SK-N-SH (cell line): ENCODE results near the gene DHX16. TPM values are rescaled to one million over a fixed set of nuclear protein-coding genes. Genes with fewer than 3 reads are reported as not detected.

ENCODE experiments used
- CTCF ChIA-PET: fragments of 300-600, 350-600 bp; formaldehyde crosslinking; extraction: SDS; loops from one replicate; lab custom pipeline; 2021; lab: Yijun Ruan, JAX
- POLR2A ChIA-PET: fragments of 350-600 bp; sonication (Branson Sonifier 250); formaldehyde crosslinking; extraction: SDS; loops from one replicate; lab custom pipeline; 2020; ENCODE audit warnings: antibody characterized with exemption, inconsistent platforms; lab: Yijun Ruan, JAX
- DNase-seq: peaks from one replicate; pipeline ENCODE4 v3.0.0; 2012
- H2AFZ ChIP-seq: fragments of 200-600 bp; sonication (generic); 2 replicates; pipeline ENCODE4 v1.8.1; 2016; ENCODE audit warnings: antibody characterized with exemption, mild to moderate bottlenecking, low read depth
- H3F3A ChIP-seq: fragments of 200-600 bp; sonication (generic); replicated peaks from 2 replicates; pipeline ENCODE3; 2016; ENCODE audit warnings: antibody characterized with exemption, mild to moderate bottlenecking; ENCODE audit not compliant: insufficient read depth
- H3K27ac ChIP-seq, 2 experiments: fragments of 200-500 bp in 1 of 2; fragments of 200-600 bp in 1 of 2; sonication (Bioruptor generic) in 1 of 2; sonication (generic), shearing (Covaris generic) in 1 of 2; 2 replicates each; pipeline versions ENCODE4 v1.5.1 to v1.6.1; 2014 to 2016; ENCODE audit warnings: low read depth in 2 of 2, inconsistent platforms in 1 of 2, low read length in 1 of 2, mild to moderate bottlenecking in 1 of 2, mixed read lengths in 1 of 2
- H3K27me3 ChIP-seq: fragments of 200-600 bp; sonication (generic), shearing (Covaris generic); 2 replicates; pipeline ENCODE4 v1.6.1; 2016; ENCODE audit warnings: mixed run types; ENCODE audit not compliant: insufficient read depth
- H3K36me3 ChIP-seq, 2 experiments: fragments of 200-500 bp in 1 of 2; fragments of 200-600 bp in 1 of 2; sonication (Bioruptor generic) in 1 of 2; sonication (generic) in 1 of 2; replicated peaks in 1 of 2; 2 replicates each; pipeline versions ENCODE3 to v1.5.1; 2014 to 2016; ENCODE audit warnings: low read length in 1 of 2, mild to moderate bottlenecking in 1 of 2; ENCODE audit not compliant: insufficient read depth in 2 of 2, control insufficient read depth in 1 of 2
- H3K4me1 ChIP-seq, 2 experiments: fragments of 200-500 bp in 1 of 2; fragments of 200-600 bp in 1 of 2; sonication (Bioruptor generic) in 1 of 2; sonication (generic), shearing (Covaris generic) in 1 of 2; 2 replicates each; pipeline versions ENCODE4 v1.5.1 to v1.6.1; 2014 to 2016; ENCODE audit warnings: low read depth in 1 of 2, low read length in 1 of 2, mixed run types in 1 of 2; ENCODE audit not compliant: insufficient read depth in 2 of 2, control insufficient read depth in 1 of 2
- H3K4me2 ChIP-seq: fragments of 200-600 bp; sonication (generic), shearing (Covaris generic); 2 replicates; pipeline ENCODE4 v1.6.1; 2017; ENCODE audit warnings: mixed run types
- H3K4me3 ChIP-seq, 2 experiments: fragments of 200-500 bp in 1 of 2; fragments of 200-600 bp in 1 of 2; sonication (Bioruptor generic) in 1 of 2; sonication (generic), shearing (Covaris generic) in 1 of 2; 2 replicates each; pipeline versions ENCODE4 v1.5.1 to v1.8.1; 2014 to 2016; ENCODE audit warnings: low read depth in 2 of 2, inconsistent platforms in 1 of 2, low read length in 1 of 2, mild to moderate bottlenecking in 1 of 2, mixed read lengths in 1 of 2, moderate library complexity in 1 of 2
- H3K79me2 ChIP-seq: fragments of 200-600 bp; sonication (generic); 2 replicates; pipeline ENCODE4 v1.8.1; 2017; ENCODE audit warnings: mild to moderate bottlenecking; ENCODE audit not compliant: insufficient read depth
- H3K9ac ChIP-seq: fragments of 200-600 bp; sonication (generic); 2 replicates; pipeline ENCODE4 v1.6.1; 2017; ENCODE audit warnings: mixed run types
- H3K9me2 ChIP-seq: fragments of 200-600 bp; sonication (generic); 2 replicates; pipeline ENCODE4 v1.6.1; 2017; ENCODE audit warnings: mixed run types
- H3K9me3 ChIP-seq: fragments of 200-600 bp; sonication (generic); 2 replicates; pipeline ENCODE4 v1.6.1; 2017; ENCODE audit warnings: mixed run types, mild to moderate bottlenecking, moderate library complexity
- H4K20me1 ChIP-seq: fragments of 200-600 bp; sonication (generic); 2 replicates; pipeline ENCODE4 v1.6.1; 2017; ENCODE audit warnings: mild to moderate bottlenecking, mixed run types; ENCODE audit not compliant: insufficient read depth
- CHD2 ChIP-seq: fragments of 150-350 bp; IDR thresholded peaks from 2 replicates; pipeline ENCODE4 v1.6.1; 2018; ENCODE audit warnings: low read length; ENCODE audit not compliant: partially characterized antibody
- CTCF ChIP-seq: fragments of 200-600 bp; sonication (generic); IDR thresholded peaks from 2 replicates; pipeline ENCODE4 v1.6.1; 2017; ENCODE audit warnings: antibody characterized with exemption, mild to moderate bottlenecking, moderate library complexity
- ELF1 ChIP-seq: IDR thresholded peaks from 2 replicates; pipeline ENCODE4 v1.4.0; 2012
- EP300 ChIP-seq, 2 experiments: IDR thresholded peaks; 2 replicates each; pipeline versions ENCODE4 v1.4.0 to v1.6.1; 2012; ENCODE audit warnings: borderline replicate concordance in 1 of 2, low read depth in 1 of 2, low read length in 1 of 2
- FOSL2 ChIP-seq: IDR thresholded peaks from 2 replicates; pipeline ENCODE4 v1.4.0; 2012; ENCODE audit warnings: low read depth, mild to moderate bottlenecking, moderate library complexity, borderline replicate concordance
- FOXJ3 ChIP-seq: sonication (generic); formaldehyde crosslinking; IDR thresholded peaks from 2 replicates; pipeline ENCODE4 v1.5.1; 2020; ENCODE audit warnings: mild to moderate bottlenecking, missing genetic modification reagents
- FOXM1 ChIP-seq: IDR thresholded peaks from 2 replicates; pipeline ENCODE4 v1.4.0; 2012; ENCODE audit warnings: low read depth, mild to moderate bottlenecking
- GABPA ChIP-seq: IDR thresholded peaks from 2 replicates; pipeline ENCODE4 v1.4.0; 2012; ENCODE audit warnings: low read depth, mild to moderate bottlenecking
- GATA2 ChIP-seq: sonication (generic); formaldehyde crosslinking; IDR thresholded peaks from 2 replicates; pipeline ENCODE4 v1.5.0; 2020; ENCODE audit warnings: mild to moderate bottlenecking, missing genetic modification reagents
- MEF2A ChIP-seq: IDR thresholded peaks from 2 replicates; pipeline ENCODE4 v1.4.0; 2012; ENCODE audit warnings: low read depth, borderline replicate concordance
- NFIC ChIP-seq: IDR thresholded peaks from 2 replicates; pipeline ENCODE4 v1.4.0; 2012; ENCODE audit warnings: borderline replicate concordance
- NRF1 ChIP-seq: IDR thresholded peaks from 2 replicates; pipeline ENCODE4 v1.6.1; 2012; ENCODE audit warnings: low read depth, mild to moderate bottlenecking, low read length
- PBX3 ChIP-seq: IDR thresholded peaks from 2 replicates; pipeline ENCODE4; 2012
- RXRA ChIP-seq: IDR thresholded peaks from 2 replicates; pipeline ENCODE4 v1.4.0; 2012; ENCODE audit warnings: low read depth, mild to moderate bottlenecking, borderline replicate concordance
- SMC3 ChIP-seq: IDR thresholded peaks from 2 replicates; pipeline ENCODE4 v1.6.1; 2012; ENCODE audit warnings: low read depth, low read length, improper control_type of control experiment
- TAF1 ChIP-seq: IDR thresholded peaks from 2 replicates; pipeline ENCODE4 v1.6.1; 2012; ENCODE audit warnings: low read depth, mild to moderate bottlenecking, low read length, moderate library complexity, borderline replicate concordance
- TCF12 ChIP-seq: IDR thresholded peaks from 2 replicates; pipeline ENCODE4 v1.4.0; 2012
- WGBS: methylation state at CpG from one replicate; pipeline ENCODE4 v1.1.6; 2017; ENCODE audit warnings: low lambda C conversion rate; 5-methylcytosine and 5-hydroxymethylcytosine counted together
- polyA plus RNA-seq, 3 experiments: library from polyadenylated mRNA; depleted of rRNA; stranded (reverse); fragments of >200 nt; gene quantifications; 2 replicates each; pipeline ENCODE4 v1.2.3, GENCODE V29; 2012
- TF ChIP-seq, protein P1 (sequence below): IDR thresholded peaks from 2 replicates; pipeline ENCODE4 v1.4.0; 2012; ENCODE audit warnings: low read depth, borderline replicate concordance

The DHX16 gene
- polyA plus RNA-seq, 1 of the 3 experiments (the other 2 are of a cell fraction) = 59.8 TPM

DNA sequence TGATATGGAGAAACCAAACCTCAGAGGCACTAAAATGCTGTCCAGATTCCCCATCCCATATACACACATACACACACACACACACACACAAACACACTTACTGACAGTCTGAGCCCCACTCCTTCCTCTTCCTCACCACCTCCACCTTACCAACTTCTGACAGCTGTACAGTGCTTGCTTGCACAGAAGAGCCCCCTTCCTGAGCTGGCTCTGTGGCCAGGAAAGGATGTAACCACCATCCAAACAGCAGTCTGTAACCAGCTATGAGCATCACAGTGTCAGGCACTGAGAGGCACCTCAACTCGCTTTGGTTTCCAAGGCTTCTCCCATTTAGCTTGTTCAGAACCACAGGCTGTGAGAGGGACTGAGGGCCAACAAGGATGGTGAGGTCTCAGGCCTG, 31.8 kb downstream of the DHX16 start (continued):
- no peak for TF ChIP-seq TCF12
- TF ChIP-seq GABPA = no peak
- TF ChIP-seq GATA2 (CRISPR knock-in tag) = no peak
- no peak for TF ChIP-seq CTCF
- no peak for TF ChIP-seq PBX3
- no peak for TF ChIP-seq MEF2A

- no peaks in the 10 kb centered on the region for H4K20me1 ChIP-seq
- CTCF ChIA-PET = interaction anchor here (0.7 to 1.2 kb wide), 3 partner anchors 25 to 96 kb away, joined by 3 read pairs; no protein-coding TSS in a partner anchor
- TF ChIP-seq FOXJ3 (CRISPR knock-in tag) (no peak), RXRA (no peak), MEF2A (no peak), TAF1 (no peak), NFIC (no peak), TCF12 (no peak), ELF1 (no peak), FOSL2 (no peak), EP300 (IDR thresholded peaks at IDR 0.05; ENCODE audit: borderline replicate concordance in 1 of 2, low read depth in 1 of 2, low read length in 1 of 2) (no peak), CTCF (no peak; the same call in 1 of the 2 replicates), CHD2 (no peak), SMC3 (no peak), FOXM1 (no peak), NRF1 (no peak), PBX3 (no peak)
- TF ChIP-seq, protein P1, sequence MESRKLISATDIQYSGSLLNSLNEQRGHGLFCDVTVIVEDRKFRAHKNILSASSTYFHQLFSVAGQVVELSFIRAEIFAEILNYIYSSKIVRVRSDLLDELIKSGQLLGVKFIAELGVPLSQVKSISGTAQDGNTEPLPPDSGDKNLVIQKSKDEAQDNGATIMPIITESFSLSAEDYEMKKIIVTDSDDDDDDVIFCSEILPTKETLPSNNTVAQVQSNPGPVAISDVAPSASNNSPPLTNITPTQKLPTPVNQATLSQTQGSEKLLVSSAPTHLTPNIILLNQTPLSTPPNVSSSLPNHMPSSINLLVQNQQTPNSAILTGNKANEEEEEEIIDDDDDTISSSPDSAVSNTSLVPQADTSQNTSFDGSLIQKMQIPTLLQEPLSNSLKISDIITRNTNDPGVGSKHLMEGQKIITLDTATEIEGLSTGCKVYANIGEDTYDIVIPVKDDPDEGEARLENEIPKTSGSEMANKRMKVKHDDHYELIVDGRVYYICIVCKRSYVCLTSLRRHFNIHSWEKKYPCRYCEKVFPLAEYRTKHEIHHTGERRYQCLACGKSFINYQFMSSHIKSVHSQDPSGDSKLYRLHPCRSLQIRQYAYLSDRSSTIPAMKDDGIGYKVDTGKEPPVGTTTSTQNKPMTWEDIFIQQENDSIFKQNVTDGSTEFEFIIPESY = no peak
- TF ChIP-seq, all 33 proteins: peak for 0
- Histone ChIP-seq H3K36me3 (peaks cover 28 to 44% of the 10 kb centered on the region in 2 experiments), H3K79me2 (peaks cover 3% of the 10 kb centered on the region), H3K9me2 (no peaks in the 10 kb centered on the region), H3K4me3 (no peak overlapping the region), H3K9ac (no peak overlapping the region), H3K27me3 (no peaks in the 10 kb centered on the region), H3K4me1 (no peaks in the 10 kb centered on the region), H3K27ac (no peak overlapping the region), H3K4me2 (no peak overlapping the region), H3F3A (peaks cover 9% of the 10 kb centered on the region), H3K9me3 (no peaks in the 10 kb centered on the region), H2AFZ (no peak overlapping the region)
- POLR2A ChIA-PET = no interaction called here
- 92% methylated on average over 5 of the region's 10 CpGs for WGBS
- no peak for DNase-seq
Observed at GRCh38 chr6:30640481-30640880, 32.3 kb downstream of the DHX16 start.
